ENCODE data around the gene C1QTNF1.

C1QTNF1 gene

DNA sequence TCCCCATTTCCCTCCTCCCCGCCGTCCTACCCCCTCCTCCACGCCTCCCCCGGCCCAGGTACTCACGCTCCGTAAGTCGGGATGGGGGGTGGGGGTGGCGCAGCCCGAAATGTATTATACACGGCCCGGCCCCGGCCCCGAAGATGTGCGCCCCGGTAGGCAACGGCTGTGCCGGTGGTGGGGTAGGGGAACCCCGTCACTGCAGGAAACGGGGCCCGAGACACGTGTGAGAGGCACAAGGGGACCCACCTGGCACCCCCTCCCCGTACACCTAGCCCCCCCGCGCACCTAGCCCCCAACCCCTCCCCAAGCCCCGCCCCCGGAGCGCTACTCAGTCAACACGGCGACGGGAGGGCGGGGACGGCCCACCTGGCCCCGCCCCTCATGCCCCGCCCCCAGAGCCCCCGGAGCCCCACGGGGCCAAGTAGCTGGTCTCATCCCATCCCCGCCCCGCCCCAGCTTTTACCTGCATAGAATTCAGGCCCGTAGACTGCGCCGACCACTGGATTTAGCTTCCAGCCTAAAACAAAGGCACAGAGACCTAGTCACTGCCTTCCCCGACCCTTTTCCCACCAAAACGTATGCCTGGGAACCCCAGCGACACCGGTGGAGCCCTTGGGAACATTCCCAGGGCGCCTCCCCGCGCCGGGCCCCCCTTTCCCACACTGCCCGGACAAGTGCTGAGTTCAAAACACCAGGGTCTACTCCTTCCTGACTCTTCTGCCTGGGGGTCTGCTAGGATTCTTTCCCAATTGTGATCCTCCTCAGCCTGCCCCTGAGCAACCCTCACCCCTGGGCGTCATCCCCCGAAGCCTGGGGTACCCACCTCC lies 73.5 kb downstream of the C1QTNF1 start:
- DNase-seq = no peak

DNA sequence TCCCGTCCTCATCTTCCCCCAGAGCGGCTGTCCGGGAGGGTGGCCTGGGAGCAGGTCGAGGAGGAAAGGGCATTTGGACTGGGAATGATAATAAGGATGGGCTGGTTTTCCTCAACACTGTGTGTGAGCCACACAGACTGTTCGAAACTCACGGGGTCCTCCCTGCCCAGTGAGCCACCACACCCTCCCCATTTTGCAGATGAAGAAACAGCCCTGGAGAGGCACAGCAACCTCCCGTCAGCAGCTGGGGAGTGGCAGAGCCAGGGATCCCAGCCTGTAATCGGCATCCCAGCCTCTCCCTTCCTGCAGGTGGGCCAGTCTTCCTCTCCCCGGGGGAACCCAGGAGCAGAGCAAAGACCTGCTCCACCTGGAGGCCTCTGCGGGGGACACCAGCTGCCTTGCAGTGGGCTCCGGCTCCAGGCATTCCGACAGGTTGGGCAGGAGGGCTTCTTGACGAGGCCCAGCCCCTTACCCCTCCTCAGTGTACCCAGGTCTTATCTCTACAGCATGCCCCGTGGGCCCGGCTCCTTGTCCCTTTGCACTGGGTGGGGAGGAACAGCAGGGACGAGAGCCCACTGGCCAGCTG lies 74.4 kb downstream of the C1QTNF1 start:
- no peak for DNase-seq
